GM12878 (cell line): Measurements from ENCODE around the gene TPCN2. TPM values are rescaled to one million over a fixed set of nuclear protein-coding genes. Genes with fewer than 3 reads are reported as not detected.

Experiments
- ATAC-seq: fragments of 200-7000 bp; cut with Tn5 transposase; 3 replicates; pipeline ENCODE4 v1.9.1; 2020; ENCODE audit warnings: mild to moderate bottlenecking, moderate library complexity
- BruUV-seq: library from RNA; stranded (reverse); fragments of 400-500 nt; replicated peaks from 2 replicates; lab custom pipeline; 2021; lab: Mats Ljungman, UMichigan
- CTCF ChIA-PET: fragments of 300-600 bp; sonication (Branson Sonifier 250); formaldehyde crosslinking; extraction: SDS; loops from one replicate; lab custom pipeline; 2021; ENCODE audit warnings: inconsistent platforms; lab: Yijun Ruan, JAX
- POLR2A ChIA-PET: fragments of 350-600 bp; formaldehyde crosslinking; extraction: SDS; loops from one replicate; lab custom pipeline; 2021; ENCODE audit warnings: inconsistent platforms; lab: Charles Lee
- RAD21 ChIA-PET: fragments of 300-600 bp; sonication (Branson Sonifier 250); formaldehyde crosslinking; loops from one replicate; lab custom pipeline; 2023; ENCODE audit warnings: antibody characterized with exemption; ENCODE audit not compliant: unreplicated experiment; lab: Charles Lee
- SMC1A ChIA-PET: fragments of 300-600 bp; sonication (Branson Sonifier 250); formaldehyde crosslinking; loops from one replicate; lab custom pipeline; 2023; ENCODE audit not compliant: unreplicated experiment, uncharacterized antibody; lab: Charles Lee
- DNase-seq: peaks from one replicate; pipeline ENCODE4 v3.0.0-alpha.2; 2011; ENCODE audit warnings: low read depth, low spot score
- FAIRE-seq: peaks from 3 replicates; lab custom pipeline; 2011; peaks lifted over from hg19 to GRCh38; lab: Jason Lieb, UNC
- H2AFZ ChIP-seq: 2 replicates; pipeline ENCODE4 v1.6.0; 2011; ENCODE audit warnings: low read depth, low read length, control low read depth; ENCODE audit not compliant: control insufficient read depth
- H3K27ac ChIP-seq: 2 replicates; pipeline ENCODE4 v1.5.1; 2011; ENCODE audit warnings: control low read depth; ENCODE audit not compliant: control insufficient read depth, insufficient read depth
- H3K27me3 ChIP-seq, 2 experiments: replicated peaks in 1 of 2; 2 replicates each; pipeline versions ENCODE4 v1.6.0 to v1.6.1; 2011; ENCODE audit warnings: low read length in 1 of 2; ENCODE audit not compliant: control insufficient read depth in 2 of 2, insufficient read depth in 2 of 2
- H3K36me3 ChIP-seq, 2 experiments: 2 replicates each; pipeline ENCODE4 v1.5.1; 2011; ENCODE audit warnings: low read length in 1 of 2; ENCODE audit not compliant: control insufficient read depth in 2 of 2, insufficient read depth in 2 of 2
- H3K4me1 ChIP-seq: 2 replicates; pipeline ENCODE4 v1.6.1; 2011; ENCODE audit warnings: mild to moderate bottlenecking, low read length, moderate library complexity, mixed read lengths; ENCODE audit not compliant: control insufficient read depth, insufficient read depth
- H3K4me2 ChIP-seq: 2 replicates; pipeline ENCODE4 v1.6.0; 2011; ENCODE audit warnings: control low read depth; ENCODE audit not compliant: control insufficient read depth, insufficient read depth
- H3K4me3 ChIP-seq: fragments of 200-600 bp; sonication (generic); 2 replicates; pipeline ENCODE4 v1.5.1; 2016
- H3K79me2 ChIP-seq: 2 replicates; pipeline ENCODE4 v1.6.0; 2011; ENCODE audit warnings: low read length; ENCODE audit not compliant: control insufficient read depth, insufficient read depth
- H3K9ac ChIP-seq: 2 replicates; pipeline ENCODE4 v1.8.0; 2011; ENCODE audit warnings: low read length, control low read depth, mixed read lengths; ENCODE audit not compliant: control insufficient read depth, insufficient read depth
- H3K9me3 ChIP-seq: replicated peaks from 3 replicates; pipeline ENCODE4 v1.5.1; 2011; ENCODE audit warnings: mild to moderate bottlenecking, low read length; ENCODE audit not compliant: control insufficient read depth, insufficient read depth
- H4K20me1 ChIP-seq: 2 replicates; pipeline ENCODE4 v1.6.0; 2011; ENCODE audit not compliant: control insufficient read depth, insufficient read depth
- BHLHE40 ChIP-seq, 2 experiments: fragments of 450-650 bp in 1 of 2; IDR thresholded peaks; 2 replicates each; pipeline ENCODE4 v1.6.1; 2011 to 2017; ENCODE audit warnings: low read depth in 2 of 2, borderline replicate concordance in 1 of 2, improper control_type of control experiment in 1 of 2, low read length in 1 of 2, mild to moderate bottlenecking in 1 of 2
- CBX3 ChIP-seq: fragments of 200-600 bp; sonication (generic); IDR thresholded peaks from 2 replicates; pipeline ENCODE4 v1.6.1; 2016; ENCODE audit warnings: low read depth, borderline replicate concordance
- EGR1 ChIP-seq, 2 experiments: IDR thresholded peaks; 1 replicate in 1 of 2; 2 replicates in 1 of 2; pipeline ENCODE4 v1.6.1; 2011 to 2012; ENCODE audit warnings: low read depth in 2 of 2, low read length in 2 of 2, borderline replicate concordance in 1 of 2, mild to moderate bottlenecking in 1 of 2, moderate library complexity in 1 of 2
- EZH2 ChIP-seq: IDR thresholded peaks from 2 replicates; pipeline ENCODE4 v1.6.1; 2012; ENCODE audit warnings: low read depth, mild to moderate bottlenecking, control low read depth, inconsistent platforms, low read length, borderline replicate concordance; ENCODE audit not compliant: control insufficient read depth
- IRF3 ChIP-seq: fragments of 450-650 bp; IDR thresholded peaks from 2 replicates; pipeline ENCODE4 v1.6.1; 2014; ENCODE audit warnings: mild to moderate bottlenecking
- LARP7 ChIP-seq: fragments of 450-650 bp; IDR thresholded peaks from 2 replicates; pipeline ENCODE4 v1.6.1; 2017; ENCODE audit warnings: mild to moderate bottlenecking
- NR2C1 ChIP-seq: fragments of 450-650 bp; IDR thresholded peaks from 2 replicates; pipeline ENCODE4 v1.6.1; 2017; ENCODE audit warnings: antibody characterized with exemption, mild to moderate bottlenecking, moderate library complexity
- PBX3 ChIP-seq: IDR thresholded peaks from 2 replicates; pipeline ENCODE4 v1.6.1; 2011; ENCODE audit warnings: mild to moderate bottlenecking, low read depth, low read length, moderate library complexity; ENCODE audit not compliant: insufficient replicate concordance
- PKNOX1 ChIP-seq: fragments of 450-650 bp; IDR thresholded peaks from 2 replicates; pipeline ENCODE4 v1.6.1; 2016; ENCODE audit warnings: mild to moderate bottlenecking
- PML ChIP-seq: IDR thresholded peaks from 2 replicates; pipeline ENCODE4 v1.6.1; 2012; ENCODE audit warnings: low read length, inconsistent platforms
- POU2F2 ChIP-seq: IDR thresholded peaks from 3 replicates; pipeline ENCODE4 v1.6.1; 2011; ENCODE audit warnings: low read depth, mild to moderate bottlenecking, low read length, borderline replicate concordance
- RCOR1 ChIP-seq: conservative IDR thresholded peaks from 2 replicates; pipeline ENCODE4 v1.6.1; 2012; ENCODE audit warnings: low read depth, low read length, improper control_type of control experiment
- RELA ChIP-seq: fragments of 450-650 bp; IDR thresholded peaks from 2 replicates; pipeline ENCODE4 v1.8.0; 2014; ENCODE audit warnings: borderline replicate concordance; ENCODE audit not compliant: partially characterized antibody
- SIX5 ChIP-seq: IDR thresholded peaks from 2 replicates; pipeline ENCODE4 v1.6.1; 2011; ENCODE audit warnings: mild to moderate bottlenecking, low read depth, low read length, moderate library complexity; ENCODE audit not compliant: severe bottlenecking
- SMAD5 ChIP-seq: IDR thresholded peaks from 2 replicates; pipeline ENCODE4 v1.6.1; 2016; ENCODE audit warnings: antibody characterized with exemption, low read depth
- SMC3 ChIP-seq: IDR thresholded peaks from 2 replicates; pipeline ENCODE4 v1.6.1; 2011; ENCODE audit warnings: low read length, improper control_type of control experiment, borderline replicate concordance
- USF1 ChIP-seq: IDR thresholded peaks from 2 replicates; pipeline ENCODE4 v1.6.1; 2011; ENCODE audit warnings: borderline replicate concordance, low read depth, mild to moderate bottlenecking, moderate library complexity, mixed read lengths, low read length; ENCODE audit not compliant: insufficient read depth; ENCODE audit errors: extremely low read length
- YY1 ChIP-seq: IDR thresholded peaks from 2 replicates; pipeline ENCODE4 v1.6.1; 2011; ENCODE audit warnings: low read depth, mild to moderate bottlenecking, low read length
- WGBS: methylation state at CpG from one replicate; pipeline ENCODE4 v1.1.6; 2016; ENCODE audit warnings: low lambda C conversion rate; ENCODE audit not compliant: insufficient replicate concordance, insufficient coverage; ENCODE audit errors: missing lambda C conversion rate; 5-methylcytosine and 5-hydroxymethylcytosine counted together
- in situ Hi-C: fragments of 300-500 bp; cut with MboI; formaldehyde crosslinking; loops from 9 replicates; pipeline ENCODE4 v1.14.3; 2018; ENCODE audit warnings: mixed read lengths
- intact Hi-C: fragments of 100-400 bp; cut with micrococcal nuclease; formaldehyde crosslinking; loops from one replicate; pipeline ENCODE4 v1.14.2; 2022; ENCODE audit not compliant: unreplicated experiment
- polyA plus RNA-seq, 11 experiments: library from polyadenylated mRNA; depleted of rRNA in 4 of 11; unstranded in 6 of 11; stranded (reverse) in 5 of 11; fragments of >200 nt; fragmentation: Nextera tagmentation in 4 of 11; fragmentation: Illumina TruSeq in 1 of 11; extraction: Ambion mirVana in 4 of 11; extraction: Trizol in 1 of 11; gene quantifications; 1 replicate in 1 of 11; 2 replicates in 10 of 11; pipeline versions ENCODE4 v1.2.1 to v1.2.3, GENCODE V29; 2011 to 2016; ENCODE audit warnings: inconsistent platforms in 2 of 11, missing spikeins in 2 of 11, low read depth in 1 of 11
- total RNA-seq, 4 experiments: library from RNA; depleted of rRNA in 3 of 4; stranded (reverse); fragments of >200 nt in 3 of 4; fragmentation: Illumina TruSeq in 1 of 4; extraction: Trizol in 1 of 4; gene quantifications; 2 replicates each; pipeline versions ENCODE4 v1.2.1 to v1.2.3, GENCODE V29; 2013 to 2021

The TPCN2 gene
- total and polyA plus RNA-seq, 10 of the 15 experiments (the other 5 are each of a cell fraction or from before 2014, with no cell fraction given), result 1.7 to 18.4 (median 8.4) TPM

- RAD21 ChIA-PET, result no interaction called here
- SMC1A ChIA-PET, result no interaction called here
- ATAC-seq, result peak; percentile 68
- Histone ChIP-seq H3K4me3 (no peak overlapping the region), H3K4me1 (no peaks in the 10 kb centered on the region), H3K36me3 (no peaks in the 10 kb centered on the region), H3K4me2 (no peak overlapping the region), H3K27me3 (peaks cover 4 to 6% of the 10 kb centered on the region in 2 experiments; a peak in 3 of 4 replicates), H3K79me2 (no peaks in the 10 kb centered on the region), H3K27ac (no peak overlapping the region), H4K20me1 (no peaks in the 10 kb centered on the region), H3K9ac (no peak overlapping the region), H3K9me3 (no peaks in the 10 kb centered on the region), H2AFZ (no peak overlapping the region)
- 17% methylated on average over 36 of the region's 43 CpGs for WGBS
- in situ Hi-C loops, result no loop called here
- no peak for FAIRE-seq
- intact Hi-C loops, result no loop called here
- CTCF ChIA-PET, result interaction anchor here (0.5 kb wide), 1 partner anchor 59 kb away, joined by 3 read pairs; no protein-coding TSS in a partner anchor
- BruUV-seq, result no TSS peak
- TF ChIP-seq RCOR1 (no peak), SMAD5 (no peak), PML (no peak), EGR1 (IDR thresholded peaks at IDR 0.05; ENCODE audit: borderline replicate concordance in 1 of 2, low read depth in 2 of 2, low read length in 2 of 2) (no peak), PBX3 (peak; percentile 74), USF1 (peak; percentile 8), NR2C1 (no peak), POU2F2 (no peak), LARP7 (no peak), SIX5 (no peak), RELA (no peak), BHLHE40 (IDR thresholded peaks at IDR 0.05; ENCODE audit: borderline replicate concordance in 1 of 2, low read depth in 2 of 2, low read length in 1 of 2) (0 out of 4 replicates have a peak, but pooled peaks of 1 of the 2 experiments have one; percentile 15), IRF3 (no peak), CBX3 (no peak), EZH2 (no peak), YY1 (no peak), PKNOX1 (peak; percentile 48), SMC3 (no peak)
- DNase-seq, result no peak
- POLR2A ChIA-PET, result no interaction called here
Measured at GRCh38 chr11:69010964-69011623, 37.6 kb upstream of the TPCN2 start.
